Activated CD4-positive, alpha-beta memory T cell treated with anti-CD3 and anti-CD28 coated beads, Interleukin-2, amount 10 ng/mL, durations not matched to agents 7 days and 5 days (primary cell): ENCODE measurements around the gene NAPB. TPM values are rescaled to one million over a fixed set of nuclear protein-coding genes. Genes with fewer than 3 reads are reported as not detected.

Experiments used
- CTCF ChIA-PET: fragments of 350-600 bp; sonication (Branson Sonifier 250); formaldehyde crosslinking; loops from one replicate; lab custom pipeline; 2021; ENCODE audit warnings: antibody characterized with exemption, inconsistent platforms; lab: Charles Lee
- POLR2A ChIA-PET: fragments of 350-600 bp; sonication (Branson Sonifier 250); formaldehyde crosslinking; loops from one replicate; lab custom pipeline; 2021; ENCODE audit warnings: antibody characterized with exemption; lab: Charles Lee
- DNase-seq: peaks from one replicate; pipeline ENCODE4 v3.0.0-alpha.2; 2020
- H3K27ac Mint-ChIP-seq: one replicate; pipeline ENCODE4 v1.8.0; 2021; ENCODE audit warnings: mild to moderate bottlenecking, mixed read lengths
- H3K27me3 Mint-ChIP-seq: one replicate; pipeline ENCODE4 v1.8.0; 2021; ENCODE audit warnings: mixed read lengths
- H3K36me3 Mint-ChIP-seq: one replicate; pipeline ENCODE4 v1.8.0; 2021; ENCODE audit warnings: low read depth, mixed read lengths
- H3K4me1 Mint-ChIP-seq: one replicate; pipeline ENCODE4 v1.8.0; 2021; ENCODE audit warnings: mixed read lengths
- H3K4me3 Mint-ChIP-seq: one replicate; pipeline ENCODE4 v1.8.0; 2021; ENCODE audit warnings: mild to moderate bottlenecking, mixed read lengths
- H3K9me3 Mint-ChIP-seq: one replicate; pipeline ENCODE4 v1.8.0; 2021; ENCODE audit warnings: mixed read lengths
- total RNA-seq, 2 experiments: library from RNA; stranded (reverse); gene quantifications; one replicate each; pipeline ENCODE4 v1.2.3, GENCODE V29; 2021

Gene NAPB
- total RNA-seq, 2 experiments from 2014 or later = 16.0 TPM

DNA sequence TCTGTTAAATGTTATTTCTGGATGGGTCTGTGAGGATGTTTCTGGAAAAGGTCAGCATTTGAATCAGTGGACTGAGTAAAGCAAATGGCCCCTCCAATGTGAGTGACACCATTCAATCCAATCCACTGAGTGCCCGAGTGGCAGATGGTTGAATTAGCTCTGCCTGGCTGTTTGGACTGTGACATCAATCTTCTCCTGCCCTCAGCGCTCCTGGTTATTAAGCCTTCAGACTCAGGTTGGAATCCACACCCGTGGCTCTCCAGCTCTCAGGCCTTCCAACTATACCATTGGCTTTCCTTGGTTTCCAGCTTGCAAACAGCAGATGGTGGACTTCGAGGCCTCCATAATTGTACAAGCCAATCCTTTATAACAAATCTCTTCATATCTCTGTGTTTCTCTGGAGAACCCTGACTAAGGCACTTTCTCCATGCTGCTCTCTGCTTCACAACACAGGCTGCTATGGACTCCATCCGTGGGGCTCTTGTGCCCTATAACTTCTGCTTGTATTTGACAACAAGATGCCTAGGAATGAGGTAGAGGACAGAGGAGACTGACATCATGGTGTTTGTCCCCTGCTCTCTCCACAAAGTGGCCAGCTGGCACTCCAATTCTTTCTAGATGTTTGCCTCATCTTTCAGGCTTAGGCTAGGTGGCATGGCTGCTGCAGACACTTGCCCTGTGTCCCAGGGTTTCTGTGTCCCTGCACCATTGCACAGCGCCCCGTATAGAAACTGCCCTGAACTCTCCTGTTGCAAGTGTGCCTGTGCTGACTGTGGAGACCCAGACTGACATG lies 13.4 kb upstream of the NAPB start:
- no peaks in the 10 kb centered on the region for H3K4me1 Mint-ChIP-seq
- CTCF ChIA-PET = no interaction called here
- no peaks in the 10 kb centered on the region for H3K36me3 Mint-ChIP-seq
- no peaks in the 10 kb centered on the region for H3K9me3 Mint-ChIP-seq
- no peak overlapping the region for H3K4me3 Mint-ChIP-seq
- DNase-seq = no peak
- H3K27ac Mint-ChIP-seq = no peak overlapping the region
- POLR2A ChIA-PET = no interaction called here
- H3K27me3 Mint-ChIP-seq = peaks cover 2% of the 10 kb centered on the region

DNA sequence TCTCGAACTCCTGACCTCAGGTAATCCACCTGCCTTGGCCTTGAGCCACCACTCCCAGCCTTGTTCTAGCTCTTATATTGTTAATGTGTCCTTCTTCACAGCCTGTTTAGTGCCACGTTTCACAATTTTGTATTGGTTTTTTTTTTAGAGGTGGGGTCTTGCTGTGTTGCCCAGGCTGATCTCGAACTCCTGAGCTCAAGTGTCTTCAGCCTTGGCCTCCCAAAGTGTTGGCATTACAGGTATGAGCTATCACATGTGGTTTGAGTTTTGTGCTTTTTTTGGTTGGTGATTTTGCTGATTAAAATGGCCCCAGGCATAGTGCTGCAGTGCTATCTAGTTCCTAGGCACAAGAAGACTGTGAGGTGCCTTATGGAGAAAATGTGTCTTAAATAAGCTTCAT lies 12.3 kb upstream of the NAPB start:
- Mint-ChIP-seq H3K4me1 (no peaks in the 10 kb centered on the region), H3K27me3 (peaks cover 2% of the 10 kb centered on the region), H3K36me3 (no peaks in the 10 kb centered on the region), H3K4me3 (no peak overlapping the region), H3K27ac (no peak overlapping the region), H3K9me3 (no peaks in the 10 kb centered on the region)
- no peak for DNase-seq
- ChIA-PET POLR2A (interaction anchor here (1.1 kb wide), 1 partner anchor 84 kb away, joined by 3 read pairs; the partner anchor contains the start of gene NXT1), CTCF (no interaction called here)

DNA sequence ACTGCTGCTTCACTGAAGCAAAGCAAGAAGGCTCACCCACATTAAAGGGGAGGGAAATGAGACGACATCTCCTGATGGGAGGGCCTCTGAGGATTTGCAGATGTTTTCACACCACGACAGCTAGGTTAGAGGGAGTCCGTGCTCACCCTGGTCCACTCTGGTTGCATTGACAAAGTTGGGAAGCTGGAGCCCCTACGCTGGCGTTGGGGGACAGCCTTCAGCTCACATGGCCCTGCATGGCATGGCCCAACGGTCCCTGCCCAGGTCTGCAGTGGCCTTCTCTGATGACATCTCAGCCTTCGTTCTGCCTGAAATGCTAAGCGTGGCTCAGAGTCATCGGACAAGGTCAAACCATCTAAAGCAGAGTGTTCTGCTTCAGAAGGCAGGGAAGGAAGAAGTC lies 3.8 kb upstream of the NAPB start:
- DNase-seq = no peak
- Mint-ChIP-seq H3K27me3 (no peaks in the 10 kb centered on the region), H3K27ac (no peak overlapping the region), H3K4me3 (no peak overlapping the region), H3K4me1 (peaks cover 17% of the 10 kb centered on the region), H3K36me3 (no peaks in the 10 kb centered on the region), H3K9me3 (no peaks in the 10 kb centered on the region)
- ChIA-PET CTCF (no interaction called here), POLR2A (no interaction called here)

DNA sequence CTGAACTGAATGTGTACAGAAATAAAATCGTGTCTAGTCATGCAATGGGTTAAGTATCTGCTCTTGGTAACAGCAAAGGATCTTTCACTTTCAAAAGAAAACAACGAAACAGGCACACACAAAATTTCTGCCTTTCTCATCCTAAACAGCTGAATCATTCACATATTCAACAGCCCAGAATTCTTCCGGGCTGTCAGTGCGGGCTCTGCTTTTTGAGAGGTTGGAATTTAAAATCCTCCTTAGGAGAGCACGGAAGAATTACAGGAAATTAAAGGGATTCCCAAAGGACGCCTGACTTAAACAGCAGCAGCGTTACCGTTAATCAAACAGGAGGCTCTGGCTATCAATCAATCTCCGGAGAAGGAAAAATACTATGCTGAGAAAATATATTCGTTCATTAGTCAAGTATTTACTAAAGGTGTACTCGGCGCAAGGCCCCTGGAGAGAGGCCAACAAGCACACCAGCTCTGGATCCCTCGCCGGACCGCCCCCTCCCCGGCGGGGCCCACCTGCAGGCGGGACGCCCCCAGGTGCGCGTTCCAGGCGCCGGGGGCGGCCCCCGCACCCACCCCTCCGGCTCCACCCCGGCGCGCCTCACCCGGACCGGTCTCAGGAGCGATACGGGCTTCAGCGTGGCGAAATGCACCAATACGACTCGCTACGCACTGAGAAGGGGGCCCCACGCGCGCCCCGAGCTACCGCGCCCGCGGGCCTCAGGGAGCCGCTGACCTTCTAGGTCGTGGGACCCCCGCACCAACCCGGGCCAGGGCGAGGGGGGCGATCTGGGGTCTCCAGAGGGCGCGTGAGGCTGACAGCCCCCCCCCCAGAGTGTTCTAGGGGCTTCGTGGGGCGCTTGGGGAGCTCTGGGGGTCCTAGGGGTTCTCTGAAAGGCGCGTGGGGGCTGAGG lies 1.0 kb downstream of the NAPB start:
- POLR2A ChIA-PET = interaction anchor here (1.0 to 8.1 kb wide), 9 partner anchors 11 to 69 kb away, joined by 3 to 122 read pairs (median 4); partner anchors contain the start of gene NXT1
- peaks cover 59% of the 10 kb centered on the region for H3K4me1 Mint-ChIP-seq
- DNase-seq = peak; percentile 47
- CTCF ChIA-PET = interaction anchor here (0.8 to 7.7 kb wide), 9 partner anchors 10 to 81 kb away, joined by 3 to 79 read pairs (median 4); partner anchors contain the start of gene NXT1
- no peaks in the 10 kb centered on the region for H3K9me3 Mint-ChIP-seq
- peak overlapping the region; percentile 95 for H3K4me3 Mint-ChIP-seq
- H3K27ac Mint-ChIP-seq = peak overlapping the region; percentile 92
- no peaks in the 10 kb centered on the region for H3K27me3 Mint-ChIP-seq
- H3K36me3 Mint-ChIP-seq = peaks cover 12% of the 10 kb centered on the region

DNA sequence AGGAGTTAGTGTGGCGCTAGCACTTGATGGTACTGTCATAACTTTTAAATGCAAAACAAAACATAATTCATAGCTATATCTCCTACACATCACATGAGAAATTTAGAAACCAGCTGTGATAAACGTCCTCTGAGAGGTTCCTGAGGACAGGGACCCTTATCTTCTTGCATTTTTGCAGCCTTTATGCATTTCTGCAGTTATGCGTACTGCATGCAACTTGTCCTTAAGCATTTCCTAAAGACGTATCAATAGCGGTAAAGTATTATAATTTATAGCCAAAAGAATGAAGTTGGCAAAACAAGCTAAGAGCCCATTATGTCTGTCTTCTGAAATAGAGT lies 1.7 kb downstream of the NAPB start:
- H3K27ac Mint-ChIP-seq = peak overlapping the region; percentile 92

DNA sequence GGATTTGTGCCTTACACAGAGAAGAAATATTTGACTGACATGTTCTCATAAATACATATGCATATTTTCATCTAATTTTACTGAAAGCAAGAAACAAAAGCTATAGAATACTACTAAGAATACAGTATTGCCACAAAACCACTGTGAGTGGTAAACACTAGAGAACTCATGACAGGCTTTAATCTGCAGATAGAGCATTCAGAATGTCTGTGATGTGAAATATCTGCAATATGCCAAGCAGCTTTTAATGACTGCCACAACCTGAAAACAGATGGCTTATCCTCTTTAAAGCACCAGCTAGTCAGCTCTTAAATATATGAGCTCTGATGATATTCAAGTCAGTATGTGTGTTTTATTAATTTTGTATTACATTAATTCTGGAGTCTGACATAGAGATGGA lies 3.4 kb downstream of the NAPB start:
- H3K27me3 Mint-ChIP-seq = no peaks in the 10 kb centered on the region
- H3K4me3 Mint-ChIP-seq = no peak overlapping the region
- peaks cover 64% of the 10 kb centered on the region for H3K4me1 Mint-ChIP-seq
- H3K27ac Mint-ChIP-seq = peak overlapping the region; percentile 71
- DNase-seq = no peak
- H3K36me3 Mint-ChIP-seq = peaks cover 12% of the 10 kb centered on the region
- ChIA-PET CTCF (interaction anchor here (0.8 to 7.7 kb wide), 3 partner anchors 11 to 68 kb away, joined by 3 to 79 read pairs (median 44); partner anchors contain the start of gene NXT1), POLR2A (interaction anchor here (0.9 to 8.1 kb wide), 5 partner anchors 17 to 67 kb away, joined by 3 to 122 read pairs (median 42); partner anchors contain the start of gene NXT1)
- H3K9me3 Mint-ChIP-seq = no peaks in the 10 kb centered on the region

More for the DNA sequence above, 1.7 kb downstream of the NAPB start:
- ChIA-PET POLR2A (interaction anchor here (1.0 to 8.1 kb wide), 8 partner anchors 10 to 69 kb away, joined by 3 to 122 read pairs (median 6); partner anchors contain the start of gene NXT1), CTCF (interaction anchor here (1.2 to 7.7 kb wide), 7 partner anchors 10 to 80 kb away, joined by 3 to 79 read pairs (median 3); partner anchors contain the start of gene NXT1)
- no peaks in the 10 kb centered on the region for H3K27me3 Mint-ChIP-seq
- H3K9me3 Mint-ChIP-seq = no peaks in the 10 kb centered on the region
- H3K36me3 Mint-ChIP-seq = peaks cover 12% of the 10 kb centered on the region
- peaks cover 61% of the 10 kb centered on the region for H3K4me1 Mint-ChIP-seq
- peak overlapping the region; percentile 95 for H3K4me3 Mint-ChIP-seq
- DNase-seq = no peak

DNA sequence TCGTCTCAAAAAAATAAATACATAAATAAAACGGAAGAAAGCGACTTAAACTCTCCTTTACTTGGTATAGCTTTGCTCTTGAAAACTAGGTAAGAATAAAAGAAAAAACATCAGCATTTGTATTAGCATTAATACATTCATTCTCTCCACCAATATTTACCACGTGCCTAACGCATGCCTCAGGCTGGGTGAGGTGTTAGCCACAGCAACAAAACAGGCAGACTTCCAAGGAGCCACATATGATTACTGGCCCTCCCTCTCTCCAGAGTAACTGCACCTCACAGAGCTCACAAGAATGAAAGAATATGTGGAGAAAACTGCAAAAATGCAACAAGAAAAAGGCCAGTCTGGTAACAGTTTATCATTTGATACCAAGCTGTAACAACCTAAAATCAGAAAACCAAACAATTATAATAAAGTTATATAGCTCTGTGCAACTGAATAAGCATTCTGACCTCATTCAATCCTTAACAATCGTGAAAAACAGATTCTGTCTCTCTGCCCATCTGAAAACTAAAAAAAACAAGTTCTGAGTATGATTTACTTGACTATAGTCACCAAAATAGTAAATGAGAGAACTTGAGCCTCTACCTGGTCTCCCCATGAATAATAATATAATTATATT lies 5.2 kb downstream of the NAPB start:
- DNase-seq = no peak
- Mint-ChIP-seq H3K27me3 (no peaks in the 10 kb centered on the region), H3K27ac (peak overlapping the region; percentile 21), H3K9me3 (no peaks in the 10 kb centered on the region), H3K4me3 (no peak overlapping the region), H3K4me1 (peaks cover 51% of the 10 kb centered on the region), H3K36me3 (peaks cover 23% of the 10 kb centered on the region)
- ChIA-PET CTCF (interaction anchor here (0.9 to 7.7 kb wide), 3 partner anchors 22 to 66 kb away, joined by 3 to 79 read pairs (median 3); partner anchors contain the start of gene NXT1), POLR2A (interaction anchor here (5.9 to 8.1 kb wide), 3 partner anchors 15 to 65 kb away, joined by 42 to 122 read pairs (median 58); partner anchors contain the start of gene NXT1)

DNA sequence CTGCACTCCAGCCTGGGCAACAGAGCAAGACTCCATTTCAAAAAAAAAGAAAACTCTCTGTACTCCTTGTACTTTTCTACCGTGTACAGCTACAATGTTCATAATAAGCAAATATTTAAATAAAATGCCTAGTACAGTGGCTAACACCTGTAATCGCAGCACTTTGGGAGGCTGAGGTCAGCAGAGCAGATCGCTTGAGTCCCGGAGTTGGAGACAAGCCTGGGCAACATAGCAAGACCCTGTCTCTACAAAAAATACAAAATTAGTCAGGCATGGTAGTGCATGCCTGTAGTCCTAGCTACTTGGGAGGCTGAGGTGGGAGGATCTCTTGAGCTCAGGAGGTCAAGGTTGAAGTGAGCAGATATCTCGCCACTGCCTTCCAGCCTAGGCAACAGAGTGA lies 5.7 kb downstream of the NAPB start:
- Mint-ChIP-seq H3K27ac (no peak overlapping the region), H3K4me1 (peaks cover 51% of the 10 kb centered on the region), H3K27me3 (no peaks in the 10 kb centered on the region), H3K9me3 (no peaks in the 10 kb centered on the region), H3K36me3 (peaks cover 23% of the 10 kb centered on the region), H3K4me3 (no peak overlapping the region)
- ChIA-PET POLR2A (interaction anchor here (7.1 to 8.1 kb wide), 2 partner anchors 15 to 65 kb away, joined by 58 to 122 read pairs; partner anchors contain the start of gene NXT1), CTCF (interaction anchor here (0.9 to 7.7 kb wide), 2 partner anchors 26 to 65 kb away, joined by 3 to 79 read pairs; partner anchors contain the start of gene NXT1)
- DNase-seq = no peak

DNA sequence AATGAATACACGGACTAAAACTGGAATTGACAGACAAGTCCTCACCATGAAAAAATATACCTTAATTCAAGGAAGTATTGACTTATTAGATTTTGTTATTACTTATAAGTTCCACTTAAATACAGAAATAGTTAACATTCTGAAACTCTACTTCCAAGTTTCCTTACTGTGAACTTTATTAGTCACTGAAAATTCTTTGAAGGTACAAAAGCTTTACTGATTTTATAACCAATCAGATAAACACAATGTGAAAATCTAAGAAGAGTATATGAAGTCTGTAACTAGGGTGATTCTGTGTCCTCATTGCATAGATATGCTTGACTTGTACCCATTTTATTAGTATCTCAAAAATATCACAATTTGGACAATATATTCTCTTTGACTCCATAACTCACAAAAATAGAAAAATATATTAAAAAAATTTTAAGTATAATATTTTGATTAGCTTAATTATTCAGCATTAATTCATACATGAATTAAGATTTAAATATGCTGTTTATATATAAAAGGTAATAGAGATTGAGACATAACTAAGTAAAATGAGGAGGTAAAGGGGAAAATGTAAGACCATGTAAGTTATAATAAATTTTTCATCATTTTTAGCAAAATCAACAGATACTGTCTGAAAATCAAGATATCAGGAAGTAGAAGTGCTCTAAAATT lies 6.6 kb downstream of the NAPB start:
- POLR2A ChIA-PET = no interaction called here
- CTCF ChIA-PET = no interaction called here
- H3K4me1 Mint-ChIP-seq = peaks cover 52% of the 10 kb centered on the region
- DNase-seq = no peak
- peaks cover 25% of the 10 kb centered on the region for H3K36me3 Mint-ChIP-seq
- H3K27ac Mint-ChIP-seq = no peak overlapping the region
- H3K27me3 Mint-ChIP-seq = no peaks in the 10 kb centered on the region
- no peak overlapping the region for H3K4me3 Mint-ChIP-seq
- no peaks in the 10 kb centered on the region for H3K9me3 Mint-ChIP-seq

DNA sequence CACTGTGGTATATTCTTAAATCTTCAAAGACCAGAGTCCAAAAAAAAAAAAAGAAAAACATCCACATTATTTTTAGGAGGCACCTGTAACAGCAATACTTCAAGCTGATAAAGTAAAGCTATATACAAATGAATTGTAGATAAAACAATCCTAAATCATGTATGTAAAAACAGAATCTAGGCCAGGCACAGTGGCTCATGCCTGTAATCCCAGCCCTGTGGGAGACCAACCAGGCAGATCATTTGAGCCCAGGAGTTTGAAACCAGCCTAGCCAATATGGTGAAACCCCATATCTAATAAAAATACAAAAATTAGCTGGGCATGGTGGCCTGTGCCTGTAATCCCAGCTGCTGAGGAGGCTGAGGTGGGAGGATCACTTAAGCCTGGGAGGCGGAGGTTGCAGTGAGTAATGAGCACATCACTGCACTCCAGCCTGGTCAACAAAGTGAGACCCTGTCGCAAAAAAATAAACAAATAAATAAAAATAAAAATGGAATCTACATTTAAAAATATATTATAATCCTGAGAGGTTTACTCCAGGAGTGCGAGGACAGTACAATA lies 7.3 kb downstream of the NAPB start:
- H3K27me3 Mint-ChIP-seq = no peaks in the 10 kb centered on the region
- no peaks in the 10 kb centered on the region for H3K9me3 Mint-ChIP-seq
- ChIA-PET POLR2A (no interaction called here), CTCF (no interaction called here)
- peaks cover 25% of the 10 kb centered on the region for H3K36me3 Mint-ChIP-seq
- peaks cover 47% of the 10 kb centered on the region for H3K4me1 Mint-ChIP-seq
- no peak for DNase-seq
- no peak overlapping the region for H3K27ac Mint-ChIP-seq
- H3K4me3 Mint-ChIP-seq = no peak overlapping the region

DNA sequence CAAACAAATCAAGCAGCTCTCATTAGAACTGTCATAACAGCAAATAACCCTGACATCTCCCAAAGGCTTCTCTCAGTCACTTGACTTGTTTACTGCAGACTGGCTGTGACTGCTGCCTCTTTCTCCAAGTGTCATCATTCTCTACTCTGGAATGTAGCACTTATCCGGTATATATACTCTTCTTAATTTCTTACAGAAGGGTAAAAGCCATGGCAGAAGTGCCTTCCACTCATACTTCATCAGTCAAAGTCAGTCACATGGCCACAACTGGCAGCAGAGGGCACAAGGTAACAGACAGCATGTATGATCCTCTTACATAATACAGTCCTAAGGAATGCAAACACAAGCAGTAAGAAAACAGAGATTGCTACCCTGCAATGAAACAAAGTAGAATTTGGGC lies 9.3 kb downstream of the NAPB start:
- CTCF ChIA-PET = no interaction called here
- peaks cover 45% of the 10 kb centered on the region for H3K4me1 Mint-ChIP-seq
- peaks cover 24% of the 10 kb centered on the region for H3K36me3 Mint-ChIP-seq
- no peak overlapping the region for H3K4me3 Mint-ChIP-seq
- H3K27me3 Mint-ChIP-seq = no peaks in the 10 kb centered on the region
- DNase-seq = no peak
- H3K9me3 Mint-ChIP-seq = no peaks in the 10 kb centered on the region
- H3K27ac Mint-ChIP-seq = no peak overlapping the region
- POLR2A ChIA-PET = interaction anchor here (1.1 kb wide), 1 partner anchor 12 kb away, joined by 3 read pairs; no protein-coding TSS in a partner anchor
